Activated naive CD4-positive, alpha-beta T cell treated with Interleukin-2 at 50 U/mL for 16 hours (primary cell): ENCODE measurements around the gene TRAF3IP1.
"Not testable (repeated sequence)": the region's sequence is repeated elsewhere in the genome, so short reads cannot be mapped to it uniquely, and the experiment has no call there.

Experiments used
- DNase-seq: peaks from one replicate; pipeline ENCODE4 v3.0.0-alpha.2; 2020

The TRAF3IP1 gene

GRCh38 chr2:238320246-238320647 is at the start of gene TRAF3IP1:
Gene TRAF3IP1, plus strand, starts transcription at chr2:238320518. Its CDS starts 145 bp downstream, at chr2:238320663.
- DNase-seq, result peak; percentile 88

DNA sequence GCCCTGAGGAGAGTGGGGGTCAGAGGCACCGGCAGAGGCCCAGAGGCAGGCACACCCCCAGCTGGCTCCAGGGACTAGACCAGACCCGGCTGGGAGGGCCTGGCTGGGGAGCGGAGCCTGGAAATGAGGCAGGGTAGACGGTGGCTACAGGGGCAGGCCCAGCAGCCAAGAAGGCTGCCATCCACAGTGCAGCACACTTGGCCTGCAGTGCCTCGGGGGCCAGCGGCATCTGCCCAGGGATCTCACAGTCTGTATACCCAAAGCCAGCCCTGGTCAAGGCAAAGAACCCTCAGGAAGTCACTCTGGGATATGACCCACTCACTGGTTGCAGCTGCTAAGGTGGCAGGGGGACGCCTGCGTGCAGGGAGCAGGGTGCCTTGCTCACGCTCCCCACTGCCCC is 49.7 kb upstream of the TRAF3IP1 start:
- no peak for DNase-seq

DNA sequence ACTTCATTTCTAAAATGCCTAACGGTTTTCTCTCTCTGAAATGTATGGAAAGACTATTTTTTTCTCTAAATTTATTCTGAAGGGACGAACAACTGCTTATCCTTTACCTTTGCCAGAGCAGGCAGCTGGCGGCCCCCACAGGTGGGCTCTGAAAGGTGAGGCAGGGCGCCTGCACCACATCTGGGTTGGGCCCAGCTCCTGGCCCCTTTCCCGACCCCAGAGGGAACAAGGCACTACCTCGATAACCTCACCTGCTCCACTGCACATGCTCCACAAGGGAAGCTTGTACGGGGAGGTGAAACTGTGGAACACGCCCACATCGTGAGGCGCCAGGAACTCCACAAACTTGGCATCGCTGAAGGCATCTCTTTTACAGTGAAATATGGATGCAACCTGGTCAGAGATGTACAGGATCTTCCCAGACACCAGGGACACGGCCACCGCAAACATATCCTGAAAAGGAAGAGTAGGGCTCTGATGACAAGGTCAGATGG is 49.2 kb upstream of the TRAF3IP1 start:
- DNase-seq, result no peak

- not testable (repeated sequence) for DNase-seq
Observed at GRCh38 chr2:238271686-238272085, 48.6 kb upstream of the TRAF3IP1 start.

GRCh38 chr2:238272156-238272555 is 48.2 kb upstream of the TRAF3IP1 start:
- DNase-seq, result no peak

- DNase-seq, result not testable (repeated sequence)
Observed at GRCh38 chr2:238273433-238273832, 46.9 kb upstream of the TRAF3IP1 start.

- no peak for DNase-seq
Observed at GRCh38 chr2:238274152-238274865, 46.0 kb upstream of the TRAF3IP1 start.

GRCh38 chr2:238277695-238278094 is 42.6 kb upstream of the TRAF3IP1 start:
- no peak for DNase-seq

DNA sequence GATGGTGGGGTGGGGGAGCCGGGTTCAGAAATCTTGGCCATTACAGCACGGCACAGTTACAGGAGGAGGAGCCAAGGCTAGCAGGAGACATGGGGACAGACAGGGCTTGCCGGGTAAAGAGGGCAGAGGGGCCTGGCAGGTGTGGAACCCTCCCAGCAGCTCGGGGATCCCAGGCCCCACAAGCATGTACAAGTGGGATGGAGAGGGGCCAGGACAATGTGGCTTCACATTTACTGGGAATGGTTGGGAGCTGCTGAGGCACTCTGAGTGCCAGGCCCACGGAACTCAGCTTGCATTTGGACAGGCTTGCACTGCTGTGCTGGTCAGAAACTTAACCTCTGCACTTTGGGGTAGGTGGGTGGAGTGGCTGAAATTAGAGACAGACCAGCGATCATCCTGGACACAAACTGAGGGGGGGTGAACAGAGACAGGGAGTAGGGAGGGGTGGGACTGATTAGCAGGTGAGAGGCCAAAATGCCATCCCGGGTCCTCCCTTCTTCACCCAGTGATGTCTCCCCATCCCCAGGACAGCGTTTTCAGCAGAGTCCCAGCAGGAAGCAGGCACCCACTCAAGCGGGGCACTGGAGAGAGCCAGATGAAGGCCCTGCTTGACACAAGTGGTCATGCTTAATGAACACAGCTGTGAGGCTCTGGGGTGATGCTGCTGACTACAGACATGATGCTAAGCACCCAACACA is 41.5 kb upstream of the TRAF3IP1 start:
- no peak for DNase-seq

DNA sequence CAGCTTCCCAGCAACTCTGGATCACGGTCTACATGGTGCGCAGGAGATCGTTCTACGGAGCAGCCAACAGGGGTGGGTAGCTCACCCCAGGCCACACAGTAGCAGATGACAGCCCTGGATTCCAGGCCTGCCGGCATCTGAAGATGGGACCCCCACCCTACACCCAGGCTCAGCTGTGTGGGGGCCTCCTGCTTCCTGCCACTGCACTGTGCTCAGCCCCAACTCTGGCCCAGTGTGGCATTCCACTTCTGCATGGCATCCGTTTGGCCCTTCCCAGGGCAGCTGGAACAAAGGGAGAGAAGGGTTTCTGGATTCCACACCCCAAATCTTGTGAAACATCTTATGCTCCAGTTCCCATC is 41.0 kb upstream of the TRAF3IP1 start:
- DNase-seq, result no peak

DNA sequence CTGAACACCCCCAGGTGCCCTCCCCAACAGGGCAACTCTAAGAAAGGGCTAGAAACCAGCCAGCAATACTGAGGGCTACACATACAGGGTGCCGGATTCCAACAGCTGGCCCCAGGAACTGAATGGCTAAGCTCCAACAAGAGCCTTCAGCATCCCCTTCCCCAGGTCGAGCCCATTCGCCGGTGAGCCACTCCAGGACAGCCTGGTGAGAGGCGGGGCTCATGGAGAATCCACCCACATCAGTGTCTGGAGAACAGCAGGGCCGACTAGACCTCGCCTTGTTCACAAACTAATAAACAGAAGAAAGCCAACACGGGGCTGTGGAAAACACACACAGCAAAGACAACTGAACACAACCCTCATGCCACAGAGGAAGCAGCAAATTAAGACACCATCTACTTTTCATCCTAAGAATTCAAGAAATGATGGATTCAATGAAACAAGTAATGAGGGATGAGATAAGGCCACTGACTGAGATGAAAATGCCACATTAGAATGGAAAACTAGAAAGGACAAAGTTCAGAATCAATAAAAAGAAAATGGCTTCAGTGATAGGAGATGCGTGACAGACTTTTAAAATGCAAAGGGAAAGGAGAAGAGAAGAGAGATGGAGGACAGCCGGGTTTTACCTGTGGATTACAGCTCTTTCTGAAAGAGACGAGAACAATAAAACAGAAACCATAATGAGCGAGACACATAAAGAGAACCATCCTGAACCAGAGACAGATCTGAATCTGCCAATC is 40.1 kb upstream of the TRAF3IP1 start:
- no peak for DNase-seq

- DNase-seq, result no peak
Observed at GRCh38 chr2:238281826-238282480, 38.4 kb upstream of the TRAF3IP1 start.

DNA sequence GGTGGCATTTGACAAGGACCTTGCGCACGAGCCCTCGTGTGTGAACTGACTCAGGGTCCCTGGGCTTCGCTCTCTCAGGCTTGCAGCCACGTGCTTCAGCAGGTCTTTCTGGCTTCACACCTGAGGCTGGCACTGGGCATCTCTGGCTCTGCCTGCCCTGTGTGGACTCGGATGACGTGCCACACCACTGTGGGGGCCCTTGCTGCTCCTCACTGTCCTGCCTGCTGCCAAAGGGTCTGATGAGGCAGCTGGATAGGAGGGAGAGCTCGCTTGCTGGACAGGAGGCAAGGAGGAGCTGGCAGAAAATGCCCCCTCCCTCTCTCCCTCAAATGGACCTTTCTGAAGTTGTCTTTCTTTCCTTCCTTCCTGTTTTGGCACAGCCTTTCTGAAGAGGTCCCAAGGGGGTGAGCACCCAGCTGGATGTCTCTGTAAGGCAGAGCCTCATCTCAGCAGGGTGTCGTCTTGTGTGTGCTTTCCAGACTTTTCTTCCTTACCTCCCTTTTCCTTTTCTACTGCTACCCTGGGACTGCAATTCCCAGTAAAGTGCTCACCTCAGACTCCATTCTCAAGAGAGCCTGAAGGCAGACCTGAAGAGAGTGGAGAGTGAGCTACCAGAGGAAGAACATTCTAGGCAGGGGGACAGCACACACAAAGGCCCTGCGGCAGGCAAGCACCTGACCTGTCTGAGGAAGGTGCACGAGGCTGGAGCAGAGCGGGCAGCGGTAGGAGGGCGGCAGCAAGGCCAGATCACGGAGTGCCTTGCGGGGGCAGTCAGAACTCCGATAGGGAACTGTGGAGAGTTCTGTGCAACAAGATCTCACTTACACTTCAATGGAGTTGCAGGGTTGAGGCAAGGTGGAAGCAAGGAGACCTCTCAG is 37.2 kb upstream of the TRAF3IP1 start:
- DNase-seq, result no peak

GRCh38 chr2:238284802-238285515 is 35.4 kb upstream of the TRAF3IP1 start:
- DNase-seq, result no peak

DNA sequence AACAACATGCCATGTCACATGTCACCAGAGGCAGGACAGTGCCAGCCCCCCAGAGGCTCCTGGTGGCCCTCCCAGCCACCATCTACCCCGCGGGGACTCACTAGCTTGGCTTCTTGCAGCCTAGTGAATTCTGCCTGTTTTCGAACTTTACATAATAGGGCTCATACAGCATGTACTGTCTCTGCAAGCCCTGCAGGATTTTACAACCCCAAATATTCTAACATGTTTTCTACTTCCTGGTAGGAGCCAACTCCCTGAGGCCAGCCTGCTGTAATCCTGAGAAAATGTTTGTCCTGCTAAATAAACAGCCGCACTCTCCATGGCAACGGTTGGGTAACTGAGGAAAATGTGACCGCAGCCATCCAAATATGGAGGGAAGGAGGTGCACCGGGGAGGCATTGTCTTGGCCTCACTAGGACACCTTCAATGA is 34.6 kb upstream of the TRAF3IP1 start:
- DNase-seq, result no peak

DNA sequence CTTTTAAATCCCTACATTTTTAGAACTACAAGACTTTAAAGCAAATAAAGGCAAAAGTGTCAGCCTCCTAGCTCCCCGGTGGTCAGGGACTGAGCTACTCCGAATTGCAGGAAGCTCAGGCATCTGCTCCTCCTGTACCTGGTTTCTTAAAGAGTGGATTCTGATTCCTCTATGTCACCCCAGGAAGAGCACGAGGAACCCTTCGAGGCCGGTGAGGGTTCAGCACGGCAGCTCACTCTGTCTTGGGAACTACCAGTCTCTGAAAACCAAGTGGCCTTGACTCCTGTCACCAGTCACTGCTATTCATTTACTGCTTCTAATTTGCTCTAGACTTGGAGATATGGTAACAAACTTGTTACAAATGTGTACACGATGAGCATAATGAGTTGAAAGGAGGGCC is 34.2 kb upstream of the TRAF3IP1 start:
- DNase-seq, result no peak

DNA sequence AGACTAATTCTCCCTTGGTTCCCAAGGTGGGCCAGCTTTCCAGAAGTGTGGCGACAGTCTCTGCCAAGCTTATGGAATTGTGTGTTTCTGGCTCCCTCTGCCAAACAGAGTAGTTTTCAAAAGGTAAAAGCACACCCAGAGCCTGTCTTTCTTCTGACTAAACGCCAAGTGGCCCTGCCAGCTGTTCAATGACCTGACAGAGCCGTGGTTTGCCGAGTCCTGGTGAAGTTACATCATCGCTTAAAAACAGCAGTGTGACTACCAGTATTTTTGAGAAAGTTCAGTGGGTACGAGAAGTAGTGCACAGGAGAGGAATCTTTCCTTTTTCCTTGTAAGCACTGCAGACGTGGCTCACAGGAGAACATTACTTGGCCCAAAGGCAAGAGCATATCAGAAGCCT is 33.8 kb upstream of the TRAF3IP1 start:
- no peak for DNase-seq

DNA sequence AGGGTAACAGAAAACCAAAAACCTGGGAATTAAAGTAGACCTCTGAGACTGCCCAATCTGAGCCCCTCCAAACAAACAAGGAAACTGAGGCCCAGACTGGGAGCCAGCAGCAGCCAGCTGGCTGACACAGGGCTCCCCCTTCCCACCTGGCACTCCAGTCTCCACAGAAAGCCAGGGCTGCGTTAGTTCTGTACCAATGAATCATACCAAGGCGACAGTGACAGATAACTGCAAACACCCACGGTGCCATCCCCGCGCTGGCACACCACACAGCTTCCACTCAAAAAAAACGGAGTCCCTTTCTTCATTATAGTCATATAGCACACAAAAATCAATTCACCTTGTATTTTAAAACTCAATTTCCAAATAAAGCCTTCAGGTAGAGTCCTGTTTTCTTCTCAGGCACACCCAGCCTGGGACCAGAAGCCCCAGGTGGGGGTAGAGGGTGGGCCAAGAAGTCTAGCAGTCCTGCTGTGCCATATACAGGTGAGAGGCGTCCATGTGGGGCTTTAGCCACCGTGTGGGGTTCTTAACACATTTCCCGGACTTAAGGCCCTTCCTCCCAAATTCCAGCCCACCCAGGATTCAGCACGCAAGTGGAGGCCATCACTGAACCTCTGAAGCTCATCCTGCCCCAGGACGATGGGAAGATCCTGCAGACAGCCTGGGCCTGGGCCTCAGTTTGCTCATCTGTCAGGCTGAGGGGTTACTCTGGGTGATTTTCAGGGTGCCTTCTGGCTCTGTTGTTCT is 33.2 kb upstream of the TRAF3IP1 start:
- DNase-seq, result peak; percentile 59

- DNase-seq, result peak; percentile 32
Observed at GRCh38 chr2:238287737-238288649, 32.3 kb upstream of the TRAF3IP1 start, which contains the start of gene PER2. Gene PER2, minus strand, starts transcription at chr2:238288610. Its CDS starts 10,674 bp downstream, at chr2:238277936.
